H1 (cell line): Measurements from ENCODE around the gene ZBTB14. TPM values are rescaled to one million over a fixed set of nuclear protein-coding genes. Genes with fewer than 3 reads are reported as not detected.

Experiments
- ASH2L ChIP-seq: fragments of 200-600, 300-600 bp; sonication (generic); IDR thresholded peaks from one replicate; pipeline ENCODE4 v1.7.1; 2017; ENCODE audit warnings: low read length
- BCL11A ChIP-seq, 2 experiments: IDR thresholded peaks; one replicate each; pipeline ENCODE4 v1.6.1; 2011; ENCODE audit warnings: low read depth in 2 of 2, low read length in 2 of 2, mild to moderate bottlenecking in 2 of 2
- CREB1 ChIP-seq: IDR thresholded peaks from 2 replicates; pipeline ENCODE4 v1.6.1; 2012; ENCODE audit warnings: inconsistent platforms
- CTBP2 ChIP-seq: IDR thresholded peaks from 2 replicates; pipeline ENCODE4 v1.7.0; 2011; ENCODE audit warnings: borderline replicate concordance, mild to moderate bottlenecking, moderate library complexity, mixed read lengths, low read length; ENCODE audit not compliant: insufficient read depth, insufficient read length
- EP300 ChIP-seq, 2 experiments: IDR thresholded peaks; 1 replicate in 1 of 2; 2 replicates in 1 of 2; pipeline ENCODE4 v1.6.1; 2011 to 2012; ENCODE audit warnings: low read depth in 2 of 2, low read length in 2 of 2, mild to moderate bottlenecking in 2 of 2, borderline replicate concordance in 1 of 2, inconsistent platforms in 1 of 2, moderate library complexity in 1 of 2
- FOSL1 ChIP-seq: IDR thresholded peaks from 2 replicates; pipeline ENCODE4 v1.6.1; 2011; ENCODE audit warnings: mild to moderate bottlenecking, low read depth, low read length, moderate library complexity; ENCODE audit not compliant: insufficient read depth
- GABPA ChIP-seq: IDR thresholded peaks from 2 replicates; pipeline ENCODE4 v1.6.1; 2011; ENCODE audit warnings: mild to moderate bottlenecking, low read length, moderate library complexity, borderline replicate concordance; ENCODE audit not compliant: insufficient read depth
- MAFK ChIP-seq: IDR thresholded peaks from 2 replicates; pipeline ENCODE4 v1.6.1; 2012; ENCODE audit warnings: low read depth, mild to moderate bottlenecking, improper control_type of control experiment, low read length
- NANOG ChIP-seq: IDR thresholded peaks from 2 replicates; pipeline ENCODE4 v1.6.1; 2011; ENCODE audit warnings: low read length, low read depth, mild to moderate bottlenecking, inconsistent platforms; ENCODE audit not compliant: insufficient read depth, poor library complexity, severe bottlenecking
- NRF1 ChIP-seq: IDR thresholded peaks from 2 replicates; pipeline ENCODE4 v1.6.1; 2011; ENCODE audit warnings: mild to moderate bottlenecking, low read depth, low read length, improper control_type of control experiment
- PHF8 ChIP-seq: fragments of 200-600 bp; sonication (generic); conservative IDR thresholded peaks from 2 replicates; pipeline ENCODE4 v1.7.1; 2012; ENCODE audit warnings: low read depth, mild to moderate bottlenecking, inconsistent platforms, low read length, moderate library complexity
- POU5F1 ChIP-seq: IDR thresholded peaks from 2 replicates; pipeline ENCODE4 v1.6.1; 2011; ENCODE audit warnings: low read depth, mild to moderate bottlenecking, low read length, moderate library complexity
- RFX5 ChIP-seq: IDR thresholded peaks from 2 replicates; pipeline ENCODE4 v1.6.1; 2011; ENCODE audit warnings: low read depth, low read length, improper control_type of control experiment, borderline replicate concordance
- RNF2 ChIP-seq: fragments of 200-900, 300-1000 bp; sonication (generic); IDR thresholded peaks from 2 replicates; pipeline ENCODE4 v1.7.1; 2016; ENCODE audit warnings: borderline replicate concordance, low read depth, mild to moderate bottlenecking, antibody characterized with exemption, low read length; ENCODE audit not compliant: poor library complexity, severe bottlenecking; ENCODE audit errors: missing control alignments
- RXRA ChIP-seq: IDR thresholded peaks from 2 replicates; pipeline ENCODE4 v1.6.1; 2011; ENCODE audit warnings: low read depth, mild to moderate bottlenecking, low read length, moderate library complexity; ENCODE audit not compliant: insufficient read depth
- SIN3A ChIP-seq, 2 experiments: IDR thresholded peaks in 1 of 2; conservative IDR thresholded peaks in 1 of 2; 2 replicates each; pipeline ENCODE4 v1.6.1; 2011 to 2012; ENCODE audit warnings: low read length in 2 of 2, improper control_type of control experiment in 1 of 2, low read depth in 1 of 2, mild to moderate bottlenecking in 1 of 2
- SIX5 ChIP-seq: IDR thresholded peaks from 2 replicates; pipeline ENCODE4 v1.6.1; 2011; ENCODE audit warnings: mild to moderate bottlenecking, low read depth, low read length
- SP1 ChIP-seq: IDR thresholded peaks from 2 replicates; pipeline ENCODE4 v1.6.1; 2011; ENCODE audit warnings: low read depth, low read length
- SP4 ChIP-seq: IDR thresholded peaks from 2 replicates; pipeline ENCODE4 v1.6.1; 2012; ENCODE audit warnings: low read length, inconsistent platforms
- ZNF274 ChIP-seq: IDR thresholded peaks from 2 replicates; pipeline ENCODE4 v1.7.0; 2012; ENCODE audit warnings: low read length, borderline replicate concordance; ENCODE audit errors: extremely low read depth
- polyA plus RNA-seq, 7 experiments: library from polyadenylated mRNA; depleted of rRNA in 3 of 7; stranded (reverse) in 5 of 7; unstranded in 2 of 7; fragments of >200 nt in 5 of 7; fragments of 200-250 nt in 2 of 7; gene quantifications; 1 replicate in 5 of 7; 2 replicates in 1 of 7; 4 replicates in 1 of 7; pipeline versions ENCODE4 v1.2.1 to v1.2.3, GENCODE V29; 2011 to 2013; ENCODE audit warnings: missing spikeins in 2 of 7, mixed read lengths in 2 of 7
- total RNA-seq: library from RNA; stranded (reverse); fragmentation: NEBNext Ultra II Directional; extraction: Animal tissue kit (Norgen Biotek cat#: 25700); gene quantifications from 2 replicates; pipeline ENCODE4 v1.2.1, GENCODE V29; 2021

ZBTB14 gene
- total and polyA plus RNA-seq, 2 of the 8 experiments (the other 6 are each of a cell fraction or from before 2014, with no cell fraction given): 5.2 to 18.3 TPM

- TF ChIP-seq BCL11A (IDR thresholded peaks at IDR 0.05; ENCODE audit: low read depth in 2 of 2, low read length in 2 of 2) (no peak), CTBP2 (no peak), SIX5 (no peak), RFX5 (no peak), FOSL1 (no peak), POU5F1 (no peak), RXRA (no peak), CREB1 (no peak), MAFK (no peak), SP4 (no peak), SP1 (no peak), ASH2L (peak; percentile 77), NRF1 (no peak), GABPA (no peak), RNF2 (no peak), EP300 (IDR thresholded peaks at IDR 0.05; ENCODE audit: borderline replicate concordance in 1 of 2, low read depth in 2 of 2, low read length in 2 of 2) (no peak), ZNF274 (no peak), NANOG (no peak), PHF8 (peak; percentile 78), SIN3A (conservative IDR thresholded peaks at IDR 0.05 in 1 of 2, IDR thresholded peaks at IDR 0.05 in 1 of 2; ENCODE audit: low read depth in 1 of 2, low read length in 2 of 2) (peak; percentile 36 to 63; a peak in 2 of 4 replicates)
Measured at GRCh38 chr18:5294457-5295230, 882 bp downstream of the ZBTB14 start (continued).
